ENCODE data around the gene PDZD4.

The PDZD4 gene

DNA sequence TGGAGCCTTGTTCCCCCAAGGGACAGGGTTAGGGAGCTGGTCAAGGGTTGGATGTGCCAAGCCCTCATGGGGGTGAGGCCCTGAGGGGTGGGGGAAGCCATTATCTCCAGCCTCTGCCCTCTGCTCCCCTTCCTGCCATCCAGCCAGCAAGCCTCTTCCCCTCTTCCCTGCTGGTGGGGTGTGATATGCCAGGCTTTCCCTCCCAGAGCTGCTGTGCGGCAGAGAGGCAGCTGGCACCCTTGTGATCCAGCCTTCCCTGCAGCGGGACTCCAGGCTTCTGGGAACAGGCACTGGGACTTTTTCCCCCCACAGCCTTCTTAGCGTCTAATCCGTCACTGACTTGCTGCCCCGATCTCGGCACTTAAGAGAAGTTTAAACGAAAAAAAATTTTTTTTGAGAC is 29.6 kb downstream of the PDZD4 start:
- Mint-ChIP-seq H3K36me3 (ENCODE audit: low read depth) (peaks cover 41% of the 10 kb centered on the region), H3K27me3 (peaks cover 18% of the 10 kb centered on the region), H3K4me3 (no peak overlapping the region), H3K9me3 (no peaks in the 10 kb centered on the region), H3K27ac (no peak overlapping the region), H3K4me1 (ENCODE audit: low read depth) (peaks cover 9% of the 10 kb centered on the region)
- intact Hi-C loops (cut with micrococcal nuclease), result no loop called here

DNA sequence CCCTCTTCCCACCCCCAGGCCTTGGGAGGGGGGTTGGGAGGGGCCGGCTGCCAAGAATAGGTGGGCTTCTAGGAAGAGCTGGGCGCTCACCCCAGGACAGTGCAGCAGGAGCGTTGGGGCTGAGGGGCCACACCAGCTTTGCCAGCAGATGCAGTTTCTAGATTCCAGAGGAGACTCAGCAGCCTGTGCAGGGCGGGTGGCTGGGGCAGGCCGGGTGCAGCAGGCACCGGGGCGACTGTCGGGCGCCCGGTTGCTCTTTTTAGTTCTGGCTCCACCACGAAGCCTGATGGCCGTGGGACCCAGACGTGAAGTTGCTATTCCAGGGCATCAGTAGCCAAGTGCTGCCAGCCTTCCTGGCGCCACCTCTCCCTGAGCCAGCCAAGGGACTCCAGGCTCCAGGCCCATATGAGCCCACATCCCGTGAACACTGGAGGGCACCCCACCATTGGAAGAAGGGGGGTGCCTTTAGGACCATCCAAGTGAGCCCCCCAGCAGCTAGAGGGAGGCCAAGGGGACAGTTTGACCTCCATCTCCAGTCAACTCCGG is 30.1 kb downstream of the PDZD4 start:
- H3K27ac Mint-ChIP-seq, result no peak overlapping the region
- H3K4me3 Mint-ChIP-seq, result no peak overlapping the region
- H3K27me3 Mint-ChIP-seq, result peaks cover 16% of the 10 kb centered on the region
- no peaks in the 10 kb centered on the region for H3K9me3 Mint-ChIP-seq
- intact Hi-C loops (cut with micrococcal nuclease), result no loop called here
- H3K4me1 Mint-ChIP-seq (ENCODE audit: low read depth), result peaks cover 13% of the 10 kb centered on the region
- peaks cover 41% of the 10 kb centered on the region for H3K36me3 Mint-ChIP-seq (ENCODE audit: low read depth)

GRCh38 chrX:153799326-153799725 is 31.0 kb downstream of the PDZD4 start:
- no peak overlapping the region for H3K27ac Mint-ChIP-seq
- H3K9me3 Mint-ChIP-seq, result no peaks in the 10 kb centered on the region
- peaks cover 20% of the 10 kb centered on the region for H3K4me1 Mint-ChIP-seq (ENCODE audit: low read depth)
- no peak overlapping the region for H3K4me3 Mint-ChIP-seq
- intact Hi-C loops (cut with micrococcal nuclease), result no loop called here
- H3K27me3 Mint-ChIP-seq, result peaks cover 16% of the 10 kb centered on the region
- H3K36me3 Mint-ChIP-seq (ENCODE audit: low read depth), result peaks cover 47% of the 10 kb centered on the region

GRCh38 chrX:153797415-153798015 is 32.8 kb downstream of the PDZD4 start:
- no peaks in the 10 kb centered on the region for H3K9me3 Mint-ChIP-seq
- intact Hi-C loops (cut with micrococcal nuclease), result no loop called here
- no peak overlapping the region for H3K4me3 Mint-ChIP-seq
- H3K27ac Mint-ChIP-seq, result no peak overlapping the region
- peaks cover 27% of the 10 kb centered on the region for H3K4me1 Mint-ChIP-seq (ENCODE audit: low read depth)
- peaks cover 58% of the 10 kb centered on the region for H3K36me3 Mint-ChIP-seq (ENCODE audit: low read depth)
- H3K27me3 Mint-ChIP-seq, result peaks cover 7% of the 10 kb centered on the region

DNA sequence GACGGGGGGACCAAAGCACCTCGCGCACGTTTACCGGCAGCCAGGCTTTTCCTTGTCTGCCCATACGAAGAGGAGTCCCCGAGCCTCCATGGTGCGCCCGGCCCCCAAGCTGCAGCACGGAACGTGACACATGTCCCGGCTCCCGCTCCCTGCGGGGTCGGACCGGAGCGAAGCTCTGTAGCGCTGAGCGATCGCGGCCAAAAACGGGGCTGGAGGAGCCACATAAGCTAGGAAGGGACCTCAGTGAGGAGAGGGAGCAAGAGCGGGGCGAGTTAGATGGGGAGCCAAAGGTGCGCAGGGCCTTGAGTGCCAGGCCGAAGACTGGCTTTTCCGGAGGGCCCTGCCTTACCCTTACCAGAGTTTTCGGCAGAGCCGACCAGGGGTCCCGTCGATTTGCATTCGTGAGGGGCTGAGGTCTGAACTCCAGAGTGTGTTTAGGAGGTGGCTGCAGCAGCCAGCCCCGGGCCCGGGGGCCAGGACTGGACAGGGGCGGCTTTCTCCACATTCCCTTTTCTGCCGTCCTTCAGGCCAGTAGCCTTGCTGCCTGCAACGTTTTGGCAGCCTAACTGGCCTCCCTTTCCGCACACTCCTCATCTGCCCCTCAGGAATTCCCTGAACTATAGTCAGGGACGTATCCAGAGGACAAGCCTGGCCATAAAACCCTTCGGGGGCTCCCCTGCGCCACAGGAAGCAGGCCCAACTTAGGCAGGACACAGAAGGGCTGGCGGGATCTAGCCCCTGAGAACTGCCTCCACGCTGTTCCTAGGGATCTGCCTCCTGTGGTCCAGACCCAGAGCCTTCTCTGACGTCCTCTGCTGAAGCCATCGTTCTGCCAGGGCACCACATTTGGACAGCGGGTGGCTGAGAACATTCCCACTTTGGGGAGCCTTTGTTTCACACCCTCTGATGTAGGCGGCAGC is 35.2 kb downstream of the PDZD4 start:
- peaks cover 27% of the 10 kb centered on the region for H3K4me1 Mint-ChIP-seq (ENCODE audit: low read depth)
- peaks cover 80% of the 10 kb centered on the region for H3K36me3 Mint-ChIP-seq (ENCODE audit: low read depth)
- intact Hi-C loops (cut with micrococcal nuclease), result loop anchor here (1.0 kb wide), 1 partner anchor 130 kb away; no protein-coding TSS in a partner anchor
- peak overlapping the region; percentile 93 for H3K4me3 Mint-ChIP-seq
- no peaks in the 10 kb centered on the region for H3K27me3 Mint-ChIP-seq
- H3K9me3 Mint-ChIP-seq, result no peaks in the 10 kb centered on the region
- H3K27ac Mint-ChIP-seq, result peak overlapping the region; percentile 89

DNA sequence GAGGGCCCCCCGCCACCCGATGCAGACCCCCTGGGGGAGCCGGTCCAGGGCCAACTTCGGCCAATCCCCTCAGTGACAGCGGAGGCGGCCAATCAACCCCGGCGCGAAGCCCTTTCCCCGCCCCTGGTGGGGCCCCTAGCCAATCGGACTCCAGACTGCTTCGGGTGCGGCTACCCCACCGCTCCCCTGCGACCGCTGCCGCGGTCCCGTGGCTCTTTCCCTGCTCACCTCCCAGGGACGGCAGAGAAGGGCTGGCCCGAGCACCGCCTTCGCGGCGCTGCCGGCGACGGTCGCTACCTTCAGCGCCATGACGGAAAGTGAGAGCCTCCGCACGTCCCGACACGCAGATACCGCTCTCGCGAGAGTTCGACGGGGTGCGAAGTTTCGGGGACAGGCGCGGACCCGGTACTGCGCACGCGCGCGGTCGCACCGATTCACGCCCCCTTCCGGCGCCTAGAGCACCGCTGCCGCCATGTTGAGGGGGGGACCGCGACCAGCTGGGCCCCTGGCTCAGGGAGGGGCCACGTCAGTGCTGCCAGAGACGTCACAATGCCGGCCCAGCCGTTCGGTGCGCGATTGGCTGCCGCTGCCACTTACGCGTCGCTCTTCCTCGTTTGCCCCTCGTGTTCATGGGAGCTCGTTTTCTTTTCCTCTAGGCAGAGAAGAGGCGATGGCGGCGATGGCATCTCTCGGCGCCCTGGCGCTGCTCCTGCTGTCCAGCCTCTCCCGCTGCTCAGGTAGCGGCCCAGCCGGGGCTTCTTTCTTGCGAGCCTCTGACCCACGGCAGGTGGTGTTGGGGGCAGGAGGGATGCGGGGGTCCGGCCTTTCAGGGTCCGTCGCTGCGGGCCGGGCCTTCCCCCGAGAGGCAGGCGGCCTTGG is 36.1 kb downstream of the PDZD4 start, which contains the start of the genes IDH3G and SSR4:
IDH3G (minus strand) TSS at position 358 of the 879 bp plus-strand sequence; CDS start at position 309, 49 bp downstream.
SSR4 (plus strand) TSS at position 651 of the 879 bp plus-strand sequence; CDS start at position 671, 20 bp downstream.
- intact Hi-C loops (cut with micrococcal nuclease), result loop anchor here (1.0 kb wide), 1 partner anchor 131 kb away; no protein-coding TSS in a partner anchor

DNA sequence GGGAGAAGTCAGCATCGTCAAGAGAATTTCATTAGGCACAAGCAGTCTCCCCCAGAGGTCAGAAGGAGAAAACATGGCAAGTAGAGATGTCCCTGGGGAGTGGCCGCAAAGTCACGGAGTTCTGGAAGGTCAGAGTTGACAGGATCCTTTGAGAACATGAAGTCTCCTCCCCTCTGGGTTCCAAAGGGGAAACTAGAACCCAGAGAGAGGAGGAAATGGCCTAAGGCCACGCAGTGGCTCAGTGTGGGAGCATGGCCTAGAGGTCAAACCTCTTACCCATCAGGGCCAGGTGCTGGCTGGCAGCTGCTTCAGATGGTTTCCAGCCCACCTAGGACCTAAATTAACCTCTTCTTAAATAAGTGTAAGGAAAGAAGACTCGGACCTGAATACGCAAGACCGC is 37.1 kb downstream of the PDZD4 start:
- peaks cover 83% of the 10 kb centered on the region for H3K36me3 Mint-ChIP-seq (ENCODE audit: low read depth)
- intact Hi-C loops (cut with micrococcal nuclease), result no loop called here
- H3K27ac Mint-ChIP-seq, result peak overlapping the region; percentile 89
- H3K9me3 Mint-ChIP-seq, result no peaks in the 10 kb centered on the region
- H3K4me1 Mint-ChIP-seq (ENCODE audit: low read depth), result peaks cover 27% of the 10 kb centered on the region
- H3K4me3 Mint-ChIP-seq, result peak overlapping the region; percentile 93
- H3K27me3 Mint-ChIP-seq, result no peaks in the 10 kb centered on the region

More for the DNA sequence above, 36.1 kb downstream of the PDZD4 start, which contains the start of the genes IDH3G and SSR4:
- Mint-ChIP-seq H3K27me3 (no peaks in the 10 kb centered on the region), H3K36me3 (ENCODE audit: low read depth) (peaks cover 83% of the 10 kb centered on the region), H3K27ac (peak within 1 kb of the TSS; percentile 89), H3K9me3 (no peaks in the 10 kb centered on the region), H3K4me3 (peak within 1 kb of the TSS; percentile 93), H3K4me1 (ENCODE audit: low read depth) (peaks cover 27% of the 10 kb centered on the region)

DNA sequence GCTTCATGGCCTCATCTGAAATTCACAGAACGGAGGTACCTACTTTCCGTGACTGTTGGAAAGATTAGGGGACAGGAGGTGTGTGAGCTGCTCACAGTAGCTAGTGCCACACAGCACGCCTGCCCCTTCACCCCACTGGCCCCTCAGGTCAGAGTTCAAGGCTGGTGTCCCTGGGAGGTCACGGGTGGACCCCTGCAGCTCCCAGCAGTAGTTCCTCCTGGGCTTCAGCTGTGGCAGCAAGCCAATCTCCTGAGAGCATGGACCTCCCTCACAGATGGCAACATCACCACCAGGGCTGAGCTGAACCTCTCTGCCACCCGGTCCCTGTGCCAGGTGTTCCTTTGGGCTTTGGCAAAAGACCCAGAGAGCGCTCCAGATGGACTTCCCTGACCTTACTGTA is 38.0 kb downstream of the PDZD4 start:
- Mint-ChIP-seq H3K36me3 (ENCODE audit: low read depth) (peaks cover 83% of the 10 kb centered on the region), H3K27me3 (no peaks in the 10 kb centered on the region), H3K4me3 (no peak overlapping the region), H3K9me3 (no peaks in the 10 kb centered on the region), H3K27ac (peak overlapping the region; percentile 89), H3K4me1 (ENCODE audit: low read depth) (peaks cover 27% of the 10 kb centered on the region)
- intact Hi-C loops (cut with micrococcal nuclease), result no loop called here

DNA sequence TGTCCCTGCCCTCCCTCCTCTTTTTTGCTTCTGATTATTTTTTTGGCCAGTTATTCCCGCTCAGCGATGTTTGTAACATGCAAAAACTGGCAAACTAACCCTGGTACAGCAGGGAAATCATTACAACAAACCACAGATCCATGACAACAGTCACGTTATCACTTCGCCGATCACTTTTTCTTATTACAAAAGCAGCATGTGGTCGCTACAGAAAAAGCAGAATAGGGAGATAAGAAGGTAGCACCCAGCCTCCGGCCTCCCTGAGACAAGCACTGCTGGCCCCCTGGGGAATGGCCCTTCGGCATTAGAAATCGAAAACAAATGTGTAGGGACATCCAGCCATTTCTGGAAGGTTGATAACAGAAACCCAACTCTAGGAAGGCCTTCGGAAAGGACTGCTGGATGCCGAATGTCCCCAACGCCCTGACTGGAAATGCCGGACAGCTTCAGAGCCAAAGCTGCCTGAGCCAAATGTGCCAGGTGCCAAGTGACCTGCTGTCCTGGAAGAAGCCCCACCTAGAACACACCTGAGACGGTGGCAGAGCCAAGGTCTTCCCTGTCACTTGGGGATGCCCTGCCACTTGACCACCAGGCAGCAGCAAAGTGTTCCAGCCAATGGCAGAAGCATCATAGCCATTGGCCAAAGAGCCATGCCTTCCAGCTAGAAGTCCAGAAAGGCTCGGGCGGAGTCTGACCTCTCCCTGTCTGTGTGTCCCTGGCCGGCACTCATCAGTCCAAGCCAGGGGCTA is 39.1 kb downstream of the PDZD4 start:
- H3K36me3 Mint-ChIP-seq (ENCODE audit: low read depth), result peaks cover 83% of the 10 kb centered on the region
- intact Hi-C loops (cut with micrococcal nuclease), result no loop called here
- H3K4me3 Mint-ChIP-seq, result no peak overlapping the region
- no peaks in the 10 kb centered on the region for H3K27me3 Mint-ChIP-seq
- no peak overlapping the region for H3K27ac Mint-ChIP-seq
- peaks cover 24% of the 10 kb centered on the region for H3K4me1 Mint-ChIP-seq (ENCODE audit: low read depth)
- H3K9me3 Mint-ChIP-seq, result no peaks in the 10 kb centered on the region

DNA sequence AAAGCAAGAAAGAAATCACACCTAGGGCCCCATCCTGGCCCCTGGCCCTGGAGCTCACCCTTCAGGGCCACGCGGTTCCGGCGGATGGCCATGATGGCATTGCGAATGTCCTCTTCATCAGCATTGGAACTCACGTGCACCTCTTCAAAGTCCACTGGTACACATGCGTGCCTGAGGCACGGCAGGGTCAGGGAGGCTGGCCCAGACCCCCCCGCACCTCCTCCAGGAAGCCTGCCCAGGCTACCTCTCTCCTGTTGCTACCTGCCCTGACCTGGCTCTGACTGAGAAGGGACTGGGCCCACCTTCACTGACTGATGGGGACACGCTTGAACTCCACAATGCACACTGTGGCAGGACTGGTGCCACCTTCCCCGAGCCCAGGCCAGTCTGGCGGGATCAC is 40.7 kb downstream of the PDZD4 start:
- intact Hi-C loops (cut with micrococcal nuclease), result no loop called here
- Mint-ChIP-seq H3K27me3 (no peaks in the 10 kb centered on the region), H3K9me3 (no peaks in the 10 kb centered on the region), H3K27ac (no peak overlapping the region), H3K4me3 (no peak overlapping the region), H3K4me1 (ENCODE audit: low read depth) (peaks cover 8% of the 10 kb centered on the region), H3K36me3 (ENCODE audit: low read depth) (peaks cover 88% of the 10 kb centered on the region)

DNA sequence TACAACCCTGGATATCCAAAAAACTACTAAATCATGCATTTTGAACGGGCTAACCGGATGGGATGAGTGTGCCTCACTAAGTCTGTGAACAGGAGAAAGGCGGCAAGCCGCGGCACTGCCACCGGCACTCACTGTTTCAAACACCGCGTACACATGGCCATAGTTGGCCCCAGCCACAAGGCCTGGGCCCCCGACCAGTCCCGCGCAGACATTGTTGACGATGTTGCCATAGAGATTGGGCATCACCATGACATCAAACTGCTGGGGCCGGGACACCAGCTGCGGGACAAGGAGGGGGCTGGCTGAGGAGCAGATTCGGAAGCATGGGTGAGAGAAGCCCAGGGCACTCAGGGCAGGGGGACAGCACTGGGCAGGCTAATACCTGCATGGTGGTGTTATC is 43.7 kb downstream of the PDZD4 start:
- no peak overlapping the region for H3K27ac Mint-ChIP-seq
- H3K36me3 Mint-ChIP-seq (ENCODE audit: low read depth), result peaks cover 92% of the 10 kb centered on the region
- H3K4me3 Mint-ChIP-seq, result no peak overlapping the region
- H3K27me3 Mint-ChIP-seq, result peaks cover 9% of the 10 kb centered on the region
- no peaks in the 10 kb centered on the region for H3K4me1 Mint-ChIP-seq (ENCODE audit: low read depth)
- H3K9me3 Mint-ChIP-seq, result no peaks in the 10 kb centered on the region
- intact Hi-C loops (cut with micrococcal nuclease), result no loop called here

- Mint-ChIP-seq H3K9me3 (no peaks in the 10 kb centered on the region), H3K27ac (no peak overlapping the region), H3K4me1 (ENCODE audit: low read depth) (peaks cover 7% of the 10 kb centered on the region), H3K27me3 (peaks cover 25% of the 10 kb centered on the region), H3K36me3 (ENCODE audit: low read depth) (peaks cover 70% of the 10 kb centered on the region), H3K4me3 (no peak overlapping the region)
- intact Hi-C loops (cut with micrococcal nuclease), result no loop called here
Measured at GRCh38 chrX:153784325-153784967, 45.9 kb downstream of the PDZD4 start.

All from dendritic cell treated with granulocyte-macrophage colony-stimulating factor and Interleukin-4, amounts not matched to agents 40 ng/mL and 50 ng/mL, for 4 days (primary cell).